OCI-LY7 (cell line): ENCODE measurements around the gene EVC. TPM values are rescaled to one million over a fixed set of nuclear protein-coding genes. Genes with fewer than 3 reads are reported as not detected.

Experiments used
- BruUV-seq: library from RNA; stranded (reverse); fragments of 400-500 nt; replicated peaks from 2 replicates; lab custom pipeline; 2021; lab: Mats Ljungman, UMichigan
- CTCF ChIA-PET: fragments of 300-600 bp; sonication (Branson Sonifier 250); formaldehyde crosslinking; loops from one replicate; lab custom pipeline; 2022; ENCODE audit warnings: antibody characterized with exemption; ENCODE audit not compliant: unreplicated experiment; lab: Charles Lee
- POLR2A ChIA-PET: fragments of 300-600 bp; sonication (Branson Sonifier 250); formaldehyde crosslinking; loops from one replicate; lab custom pipeline; 2022; ENCODE audit warnings: antibody characterized with exemption; lab: Charles Lee
- DNase-seq: peaks from one replicate; pipeline ENCODE4 v3.0.0-alpha.2; 2015; ENCODE audit warnings: low spot score
- H2AFZ ChIP-seq: fragments of 200-600 bp; sonication (generic), shearing (Covaris generic); 2 replicates; pipeline ENCODE4 v1.6.1; 2014; ENCODE audit warnings: mild to moderate bottlenecking, antibody characterized with exemption, low read length, moderate library complexity
- H3K27ac ChIP-seq: fragments of 200-600 bp; sonication (generic); 2 replicates; pipeline ENCODE4 v1.5.1; 2014; ENCODE audit warnings: mixed run types, low read depth, mild to moderate bottlenecking, moderate library complexity, low read length, inconsistent platforms; ENCODE audit not compliant: poor library complexity, severe bottlenecking
- H3K36me3 ChIP-seq: fragments of 200-600 bp; sonication (generic); 2 replicates; pipeline ENCODE4 v1.6.1; 2014; ENCODE audit warnings: mild to moderate bottlenecking, antibody characterized with exemption, low read length, moderate library complexity, mixed read lengths; ENCODE audit not compliant: insufficient read depth
- H3K4me1 ChIP-seq: fragments of 200-600 bp; sonication (generic); 2 replicates; pipeline ENCODE4 v1.5.1; 2014; ENCODE audit warnings: mild to moderate bottlenecking, low read length; ENCODE audit not compliant: insufficient read depth, poor library complexity, severe bottlenecking
- H3K4me2 ChIP-seq: fragments of 200-600 bp; sonication (generic); 2 replicates; pipeline ENCODE4 v1.6.1; 2014; ENCODE audit warnings: mild to moderate bottlenecking, low read length
- H3K4me3 ChIP-seq: fragments of 200-600 bp; sonication (generic); 2 replicates; pipeline ENCODE4 v1.5.1; 2014; ENCODE audit warnings: mild to moderate bottlenecking, low read depth, low read length; ENCODE audit not compliant: poor library complexity, severe bottlenecking
- H3K79me2 ChIP-seq: fragments of 200-600 bp; sonication (generic); 2 replicates; pipeline ENCODE4 v1.6.1; 2016; ENCODE audit warnings: low read depth, mild to moderate bottlenecking, low read length, moderate library complexity, mixed read lengths; ENCODE audit not compliant: insufficient read depth
- H3K9me2 ChIP-seq: fragments of 200-600 bp; sonication (generic); 2 replicates; pipeline ENCODE4 v1.6.1; 2016; ENCODE audit warnings: mild to moderate bottlenecking, low read length, mixed read lengths; ENCODE audit not compliant: insufficient read depth
- H3K9me3 ChIP-seq: fragments of 200-600 bp; sonication (generic); 2 replicates; pipeline ENCODE4 v1.6.1; 2014; ENCODE audit warnings: mild to moderate bottlenecking, mixed run types, low read length, mixed read lengths
- H4K20me1 ChIP-seq: fragments of 200-600 bp; sonication (generic); 2 replicates; pipeline ENCODE4 v1.6.1; 2014; ENCODE audit warnings: mild to moderate bottlenecking, antibody characterized with exemption, low read length, moderate library complexity, mixed read lengths; ENCODE audit not compliant: insufficient read depth
- CTCF ChIP-seq: fragments of 200-600 bp; sonication (generic); conservative IDR thresholded peaks from 2 replicates; pipeline ENCODE4 v1.5.1; 2014; ENCODE audit warnings: mild to moderate bottlenecking, antibody characterized with exemption, low read length, moderate library complexity, mixed read lengths
- EZH2phosphoT487 ChIP-seq: fragments of 200-600 bp; sonication (generic); IDR thresholded peaks from 2 replicates; pipeline ENCODE4 v1.6.1; 2018; ENCODE audit warnings: low read depth, borderline replicate concordance, mild to moderate bottlenecking, mixed run types, antibody characterized with exemption, low read length, moderate library complexity, mixed read lengths
- intact Hi-C: fragments of 100-400 bp; cut with micrococcal nuclease; formaldehyde crosslinking; loops from one replicate; pipeline ENCODE4 v1.10.0; 2022; ENCODE audit not compliant: unreplicated experiment
- total RNA-seq, 2 experiments: library from RNA; depleted of rRNA in 1 of 2; stranded (reverse); fragments of >200 nt in 1 of 2; shearing (Covaris generic) in 1 of 2; gene quantifications; 2 replicates each; pipeline ENCODE4 v1.2.3, GENCODE V29; 2014 to 2022

The EVC gene
- total RNA-seq, 2 experiments from 2014 or later = not detected

GRCh38 chr4:5774416-5775036 lies 63.5 kb downstream of the EVC start:
- CTCF ChIA-PET = interaction anchor here (0.6 kb wide), 1 partner anchor 500 kb away, joined by 3 read pairs; no protein-coding TSS in a partner anchor

GRCh38 chr4:5776510-5776909 lies 65.5 kb downstream of the EVC start:
- no peak overlapping the region for H2AFZ ChIP-seq
- intact Hi-C loops = no loop called here
- no TSS peak for BruUV-seq

More at GRCh38 chr4:5774416-5775036, 63.5 kb downstream of the EVC start:
- no peak for DNase-seq
- no TSS peak for BruUV-seq
- Histone ChIP-seq H3K4me1 (no peaks in the 10 kb centered on the region), H3K79me2 (no peaks in the 10 kb centered on the region), H3K9me2 (no peaks in the 10 kb centered on the region), H2AFZ (no peak overlapping the region), H3K4me3 (no peak overlapping the region), H3K27ac (no peak overlapping the region), H3K36me3 (no peaks in the 10 kb centered on the region), H3K4me2 (no peak overlapping the region), H3K9me3 (peaks cover 7% of the 10 kb centered on the region; the same call in 1 of the 2 replicates), H4K20me1 (no peaks in the 10 kb centered on the region)
- POLR2A ChIA-PET = no interaction called here
- intact Hi-C loops = no loop called here
- no peak for TF ChIP-seq EZH2phosphoT487
- no peak for TF ChIP-seq CTCF

More at GRCh38 chr4:5776510-5776909, 65.5 kb downstream of the EVC start:
- Histone ChIP-seq H3K27ac (no peak overlapping the region), H3K4me2 (no peak overlapping the region), H3K9me3 (peaks cover 7% of the 10 kb centered on the region; the same call in 1 of the 2 replicates), H3K36me3 (no peaks in the 10 kb centered on the region), H3K9me2 (no peaks in the 10 kb centered on the region), H3K79me2 (no peaks in the 10 kb centered on the region), H3K4me3 (no peak overlapping the region), H4K20me1 (no peaks in the 10 kb centered on the region), H3K4me1 (no peaks in the 10 kb centered on the region)
- ChIA-PET CTCF (no interaction called here), POLR2A (interaction anchor here (0.7 kb wide), 1 partner anchor 253 kb away, joined by 3 read pairs; no protein-coding TSS in a partner anchor)
- DNase-seq = no peak
- TF ChIP-seq EZH2phosphoT487 = no peak
- no peak for TF ChIP-seq CTCF
